ENCODE results near the gene TF. TPM values are rescaled to one million over a fixed set of nuclear protein-coding genes. Genes with fewer than 3 reads are reported as not detected.

TF gene
- total RNA-seq, 1 experiment from 2014 or later, result 0.09 TPM

DNA sequence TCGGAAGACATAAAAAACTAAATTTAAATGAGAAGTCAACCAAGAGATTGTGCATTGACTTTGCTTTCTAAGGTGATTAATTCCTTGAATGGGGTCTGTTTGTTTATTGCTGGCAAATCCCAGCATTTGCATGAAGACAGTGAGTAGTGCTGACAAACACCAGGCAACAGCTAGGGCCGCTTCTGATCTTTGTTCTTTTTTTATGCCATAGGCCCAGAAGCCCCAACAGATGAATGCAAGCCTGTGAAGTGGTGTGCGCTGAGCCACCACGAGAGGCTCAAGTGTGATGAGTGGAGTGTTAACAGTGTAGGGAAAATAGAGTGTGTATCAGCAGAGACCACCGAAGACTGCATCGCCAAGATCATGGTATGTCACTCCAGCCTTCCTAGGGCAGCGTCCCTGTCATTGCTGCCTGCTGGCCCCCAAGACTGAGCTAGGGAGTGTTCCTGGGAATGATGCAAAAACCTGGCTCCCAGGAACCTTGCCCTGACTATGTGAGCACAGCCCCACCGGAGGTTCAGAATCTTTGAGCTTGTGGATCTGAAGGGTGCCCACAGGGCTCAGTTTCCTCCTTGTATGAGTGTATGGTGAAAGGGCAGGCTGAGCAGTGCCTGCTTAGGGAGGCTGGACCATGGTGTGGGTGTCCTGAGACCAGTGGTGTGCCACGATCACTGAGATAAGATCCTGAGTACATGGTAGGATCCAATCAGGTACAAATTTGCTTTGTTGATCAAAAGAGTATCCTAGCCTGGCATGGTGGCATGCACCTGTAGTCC is 13.0 kb downstream of the TF start:
- Histone ChIP-seq H2BK15ac (ENCODE audit: low read depth, low read length) (no peak overlapping the region), H3K4ac (ENCODE audit: low read depth, low read length) (no peak overlapping the region), H4K5ac (ENCODE audit: insufficient read length, low read depth, low read length) (no peak overlapping the region), H3T11ph (ENCODE audit: low read length) (no peak overlapping the region), H3K23me2 (ENCODE audit: insufficient read length, low read depth, low read length, poor library complexity, severe bottlenecking) (no peaks in the 10 kb centered on the region), H3K4me2 (ENCODE audit: insufficient read depth, insufficient read length, low read length) (no peak overlapping the region), H3K14ac (ENCODE audit: insufficient read depth, low read length) (no peak overlapping the region), H3K9ac (ENCODE audit: extremely low read depth, insufficient read length, low read length) (no peak overlapping the region), H2AFZ (ENCODE audit: low read length) (no peak overlapping the region), H3K18ac (ENCODE audit: insufficient read length, low read depth, low read length) (no peak overlapping the region), H3K9me3 (ENCODE audit: control insufficient read depth, low read depth, low read length) (no peaks in the 10 kb centered on the region), H4K20me1 (ENCODE audit: control insufficient read depth, insufficient read depth, insufficient read length) (no peaks in the 10 kb centered on the region), H3K56ac (ENCODE audit: insufficient read length, low read depth, low read length) (no peak overlapping the region), H3K27me3 (ENCODE audit: insufficient read depth, low read length) (no peaks in the 10 kb centered on the region), H3K79me1 (ENCODE audit: insufficient read depth, low read depth, low read length, poor library complexity, severe bottlenecking) (no peaks in the 10 kb centered on the region), H3K23ac (ENCODE audit: insufficient read length, low read depth, low read length) (no peak overlapping the region), H2BK12ac (ENCODE audit: insufficient read length, low read depth, low read length) (no peak overlapping the region), H2BK20ac (ENCODE audit: low read depth, low read length, poor library complexity, severe bottlenecking) (no peak overlapping the region), H3K79me2 (ENCODE audit: insufficient read depth, low read length) (no peaks in the 10 kb centered on the region), H2AK5ac (ENCODE audit: insufficient read length, low read length) (no peak overlapping the region), H2BK5ac (ENCODE audit: insufficient read length, low read length) (no peak overlapping the region), H4K91ac (ENCODE audit: insufficient read length, low read depth, low read length) (no peak overlapping the region), H2BK120ac (ENCODE audit: low read depth, low read length, poor library complexity, severe bottlenecking) (no peak overlapping the region), H3K27ac (ENCODE audit: insufficient read length, low read depth, low read length) (no peak overlapping the region), H3K4me1 (ENCODE audit: insufficient read depth, low read length) (no peaks in the 10 kb centered on the region), H4K8ac (replicated peaks; ENCODE audit: insufficient read length, low read depth, low read length) (no peak overlapping the region)
- TF ChIP-seq, protein P1, sequence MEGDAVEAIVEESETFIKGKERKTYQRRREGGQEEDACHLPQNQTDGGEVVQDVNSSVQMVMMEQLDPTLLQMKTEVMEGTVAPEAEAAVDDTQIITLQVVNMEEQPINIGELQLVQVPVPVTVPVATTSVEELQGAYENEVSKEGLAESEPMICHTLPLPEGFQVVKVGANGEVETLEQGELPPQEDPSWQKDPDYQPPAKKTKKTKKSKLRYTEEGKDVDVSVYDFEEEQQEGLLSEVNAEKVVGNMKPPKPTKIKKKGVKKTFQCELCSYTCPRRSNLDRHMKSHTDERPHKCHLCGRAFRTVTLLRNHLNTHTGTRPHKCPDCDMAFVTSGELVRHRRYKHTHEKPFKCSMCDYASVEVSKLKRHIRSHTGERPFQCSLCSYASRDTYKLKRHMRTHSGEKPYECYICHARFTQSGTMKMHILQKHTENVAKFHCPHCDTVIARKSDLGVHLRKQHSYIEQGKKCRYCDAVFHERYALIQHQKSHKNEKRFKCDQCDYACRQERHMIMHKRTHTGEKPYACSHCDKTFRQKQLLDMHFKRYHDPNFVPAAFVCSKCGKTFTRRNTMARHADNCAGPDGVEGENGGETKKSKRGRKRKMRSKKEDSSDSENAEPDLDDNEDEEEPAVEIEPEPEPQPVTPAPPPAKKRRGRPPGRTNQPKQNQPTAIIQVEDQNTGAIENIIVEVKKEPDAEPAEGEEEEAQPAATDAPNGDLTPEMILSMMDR (conservative IDR thresholded peaks at IDR 0.05), result no peak
- H3K9me3 Mint-ChIP-seq, result no peaks in the 10 kb centered on the region
- H3K4me3 Mint-ChIP-seq, result no peak overlapping the region
- peaks cover 12% of the 10 kb centered on the region for H3K27me3 Mint-ChIP-seq (ENCODE audit: low read depth)
- no CpG with 5 or more reads among the region's 9 CpGs for WGBS (ENCODE audit: extremely low coverage, insufficient read length, low lambda C conversion rate)
- no peak for DNase-seq
- H3K4me1 Mint-ChIP-seq, result peaks cover 25 to 26% of the 10 kb centered on the region in 2 experiments
- H3K36me3 Mint-ChIP-seq (ENCODE audit: insufficient read depth in 1 of 3, low read depth in 3 of 3), result no peaks in the 10 kb centered on the region; a peak in 1 of 7 replicates
- H3K27ac Mint-ChIP-seq, result peak overlapping the region in 2 of 3 experiments; percentile 2 to 8; a peak in 3 of 7 replicates

Measured in H9 (cell line).